KOPT-K1 (cell line): ENCODE measurements around the gene RGS4.

ENCODE experiments used
- H3K27ac ChIP-seq: fragments of 200-600 bp; sonication (generic); 2 replicates; pipeline ENCODE4 v1.5.1; 2016; ENCODE audit warnings: antibody characterized with exemption, mild to moderate bottlenecking, low read depth, low read length; ENCODE audit not compliant: poor library complexity, severe bottlenecking
- H3K36me3 ChIP-seq: fragments of 200-600 bp; sonication (generic); 2 replicates; pipeline ENCODE4 v1.5.1; 2017; ENCODE audit warnings: antibody characterized with exemption, mild to moderate bottlenecking, low read length, moderate library complexity; ENCODE audit not compliant: insufficient read depth
- H3K9me3 ChIP-seq: fragments of 200-600 bp; sonication (generic); 2 replicates; pipeline ENCODE4 v1.5.1; 2017; ENCODE audit warnings: antibody characterized with exemption, low read length, mild to moderate bottlenecking; ENCODE audit not compliant: insufficient read depth, poor library complexity, severe bottlenecking

RGS4 gene

GRCh38 chr1:163106364-163106987 is 37.3 kb downstream of the RGS4 start:
- no peaks in the 10 kb centered on the region for H3K9me3 ChIP-seq
- no peak overlapping the region for H3K27ac ChIP-seq

GRCh38 chr1:163107655-163108054 is 38.5 kb downstream of the RGS4 start:
- Histone ChIP-seq H3K9me3 (no peaks in the 10 kb centered on the region), H3K27ac (no peak overlapping the region), H3K36me3 (no peaks in the 10 kb centered on the region)

More at GRCh38 chr1:163106364-163106987, 37.3 kb downstream of the RGS4 start:
- no peaks in the 10 kb centered on the region for H3K36me3 ChIP-seq

DNA sequence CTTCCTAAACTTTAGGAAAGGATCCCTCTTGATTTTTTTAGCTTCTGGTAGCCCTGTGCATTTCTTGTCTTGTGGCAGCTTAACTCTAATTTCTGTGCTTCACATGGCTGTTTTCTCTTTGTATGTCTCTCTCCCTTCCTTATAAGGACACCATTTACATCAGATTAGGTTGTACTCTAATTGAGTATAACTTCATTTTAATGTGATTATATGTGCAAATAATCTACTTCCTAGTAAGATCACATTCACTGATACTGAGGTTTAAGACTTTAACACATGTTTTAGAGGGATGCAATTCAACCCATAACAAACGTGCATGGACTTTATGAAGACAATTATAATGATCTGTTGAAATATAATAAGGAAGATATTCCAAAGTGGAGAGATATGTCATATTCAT is 46.7 kb downstream of the RGS4 start:
- Histone ChIP-seq H3K27ac (no peak overlapping the region), H3K9me3 (no peaks in the 10 kb centered on the region), H3K36me3 (no peaks in the 10 kb centered on the region)

DNA sequence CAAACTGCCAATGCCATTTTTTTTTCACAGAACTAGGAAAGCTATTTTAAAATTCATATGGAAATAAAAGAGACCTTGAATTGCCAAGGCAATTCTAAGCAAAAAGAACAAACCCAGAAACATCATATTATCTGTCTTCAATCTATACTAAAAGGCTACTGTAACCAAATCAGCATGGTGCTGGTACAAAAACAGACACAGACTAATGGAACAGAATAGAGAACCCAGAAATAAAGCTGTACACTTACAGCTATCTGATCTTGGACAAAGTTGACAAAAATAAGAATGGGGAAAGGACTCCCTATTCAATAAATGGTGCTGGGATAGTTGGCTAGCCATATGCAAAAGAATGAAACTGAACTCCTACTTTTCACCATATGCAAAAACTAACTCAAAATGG is 50.5 kb downstream of the RGS4 start:
- no peak overlapping the region for H3K27ac ChIP-seq
- H3K9me3 ChIP-seq, result no peaks in the 10 kb centered on the region
- H3K36me3 ChIP-seq, result no peaks in the 10 kb centered on the region

- no peaks in the 10 kb centered on the region for H3K36me3 ChIP-seq
- no peaks in the 10 kb centered on the region for H3K9me3 ChIP-seq
- no peak overlapping the region for H3K27ac ChIP-seq
Measured at GRCh38 chr1:163120372-163120771, 51.2 kb downstream of the RGS4 start.

DNA sequence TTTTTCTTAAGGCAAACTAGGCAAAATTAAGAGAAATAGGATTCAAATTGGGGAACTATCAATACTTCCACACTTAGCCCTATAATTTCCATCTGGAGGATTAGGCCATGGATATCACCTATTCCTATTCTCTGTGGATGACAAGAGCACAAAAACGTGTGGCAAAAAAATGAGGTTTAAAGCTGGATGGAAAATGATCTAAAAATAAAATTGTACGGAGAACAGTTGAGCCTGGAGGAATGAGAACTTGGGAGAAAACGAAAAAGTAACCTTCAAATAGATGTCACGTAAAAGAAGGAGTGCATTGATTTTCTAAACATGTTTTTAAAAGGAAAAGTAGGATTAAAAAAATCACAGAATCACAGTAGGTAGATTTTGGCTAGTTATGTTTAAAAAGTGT is 55.7 kb downstream of the RGS4 start:
- no peak overlapping the region for H3K27ac ChIP-seq
- no peaks in the 10 kb centered on the region for H3K9me3 ChIP-seq
- H3K36me3 ChIP-seq, result no peaks in the 10 kb centered on the region
